ENCODE data around the gene ASIC5.

DNA sequence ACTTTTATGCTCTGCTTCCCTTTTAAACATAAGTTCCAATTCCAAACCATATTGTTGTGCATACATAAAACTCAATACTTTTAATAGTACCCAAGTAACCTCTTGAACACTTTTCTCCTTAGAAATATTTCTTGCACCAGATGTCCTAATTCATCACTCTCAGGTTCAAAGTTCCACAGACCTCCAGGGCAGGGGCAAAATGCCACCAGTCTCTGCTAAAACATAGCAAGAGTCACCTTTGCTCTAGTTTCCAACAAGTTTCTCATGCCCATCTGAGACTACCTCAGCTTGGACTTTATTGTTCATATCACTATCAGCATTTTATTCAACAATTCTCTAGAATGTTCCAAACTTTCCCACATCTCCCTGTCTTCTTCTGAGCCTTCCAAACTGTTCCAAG, 13.7 kb upstream of the ASIC5 start:
- TF ChIP-seq, protein P1, sequence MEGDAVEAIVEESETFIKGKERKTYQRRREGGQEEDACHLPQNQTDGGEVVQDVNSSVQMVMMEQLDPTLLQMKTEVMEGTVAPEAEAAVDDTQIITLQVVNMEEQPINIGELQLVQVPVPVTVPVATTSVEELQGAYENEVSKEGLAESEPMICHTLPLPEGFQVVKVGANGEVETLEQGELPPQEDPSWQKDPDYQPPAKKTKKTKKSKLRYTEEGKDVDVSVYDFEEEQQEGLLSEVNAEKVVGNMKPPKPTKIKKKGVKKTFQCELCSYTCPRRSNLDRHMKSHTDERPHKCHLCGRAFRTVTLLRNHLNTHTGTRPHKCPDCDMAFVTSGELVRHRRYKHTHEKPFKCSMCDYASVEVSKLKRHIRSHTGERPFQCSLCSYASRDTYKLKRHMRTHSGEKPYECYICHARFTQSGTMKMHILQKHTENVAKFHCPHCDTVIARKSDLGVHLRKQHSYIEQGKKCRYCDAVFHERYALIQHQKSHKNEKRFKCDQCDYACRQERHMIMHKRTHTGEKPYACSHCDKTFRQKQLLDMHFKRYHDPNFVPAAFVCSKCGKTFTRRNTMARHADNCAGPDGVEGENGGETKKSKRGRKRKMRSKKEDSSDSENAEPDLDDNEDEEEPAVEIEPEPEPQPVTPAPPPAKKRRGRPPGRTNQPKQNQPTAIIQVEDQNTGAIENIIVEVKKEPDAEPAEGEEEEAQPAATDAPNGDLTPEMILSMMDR (IDR thresholded peaks at IDR 0.05 in 8 of 11, conservative IDR thresholded peaks at IDR 0.05 in 3 of 11), result no peak
- TF ChIP-seq POLR2A (IDR thresholded peaks at IDR 0.05), result no peak
- no peak for TF ChIP-seq POLR2AphosphoS5 (IDR thresholded peaks at IDR 0.05)
